ENCODE data around the gene POFUT2.

The POFUT2 gene

DNA sequence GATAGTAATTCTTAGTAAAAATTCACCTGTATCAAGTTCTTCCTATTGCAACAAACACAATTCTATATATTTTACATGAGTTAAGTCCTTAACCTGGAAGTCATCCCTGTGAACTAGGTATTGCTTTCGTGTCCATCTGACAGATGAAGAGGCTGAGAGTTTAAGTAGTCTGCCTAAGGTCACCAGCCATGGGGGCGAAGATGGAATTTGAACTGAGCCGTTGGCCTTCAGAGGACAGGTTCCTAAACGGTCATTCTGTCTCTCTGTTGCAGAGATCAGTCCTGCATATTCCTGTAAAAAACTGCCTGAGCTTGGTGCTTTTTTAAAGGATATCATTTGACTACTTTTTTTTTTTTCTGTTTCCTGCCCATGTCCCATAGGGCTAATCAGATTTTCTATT lies 10.2 kb upstream of the POFUT2 start:
- no peak for DNase-seq (ENCODE audit: low read depth in 3 of 3)

DNA sequence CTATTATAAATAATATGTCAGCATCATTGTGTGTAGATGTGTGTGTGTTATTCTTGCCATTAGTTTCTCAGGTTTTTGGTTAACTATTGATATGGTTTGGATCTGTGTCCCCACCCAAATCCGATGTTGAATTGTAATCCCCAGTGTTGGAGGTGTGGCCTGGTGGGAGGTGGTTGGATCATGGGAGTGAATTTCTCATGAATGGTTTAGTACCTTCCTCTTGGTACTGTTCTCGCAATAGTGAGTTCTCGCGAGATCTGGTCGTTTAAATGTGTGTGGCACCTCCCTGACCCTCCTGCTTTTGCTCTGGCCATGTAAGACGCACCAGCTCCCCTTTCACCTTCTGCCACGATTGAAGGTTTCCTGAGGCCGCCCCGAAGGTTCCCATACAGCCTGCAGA lies 9.6 kb upstream of the POFUT2 start:
- DNase-seq (ENCODE audit: low read depth in 3 of 3) = no peak

DNA sequence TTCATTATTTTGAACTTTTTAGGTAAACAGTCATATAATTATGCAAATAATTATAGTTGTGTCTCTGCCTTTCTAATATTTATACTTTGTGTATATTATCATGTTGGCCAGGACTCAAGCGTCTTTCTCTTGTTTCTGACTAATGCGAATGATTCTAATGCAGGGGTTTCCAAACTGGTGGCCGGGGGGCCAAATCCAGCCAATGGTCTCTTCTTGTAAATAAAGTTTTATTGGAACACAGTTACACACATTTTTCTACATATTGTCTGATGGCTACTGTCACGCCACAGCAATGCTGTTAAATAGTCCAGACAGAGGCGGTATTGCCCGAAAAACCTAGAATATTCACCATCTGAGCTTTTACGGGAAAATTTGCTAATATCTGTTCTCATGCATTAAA lies 8.9 kb upstream of the POFUT2 start:
- DNase-seq (ENCODE audit: low read depth in 3 of 3) = no peak

DNA sequence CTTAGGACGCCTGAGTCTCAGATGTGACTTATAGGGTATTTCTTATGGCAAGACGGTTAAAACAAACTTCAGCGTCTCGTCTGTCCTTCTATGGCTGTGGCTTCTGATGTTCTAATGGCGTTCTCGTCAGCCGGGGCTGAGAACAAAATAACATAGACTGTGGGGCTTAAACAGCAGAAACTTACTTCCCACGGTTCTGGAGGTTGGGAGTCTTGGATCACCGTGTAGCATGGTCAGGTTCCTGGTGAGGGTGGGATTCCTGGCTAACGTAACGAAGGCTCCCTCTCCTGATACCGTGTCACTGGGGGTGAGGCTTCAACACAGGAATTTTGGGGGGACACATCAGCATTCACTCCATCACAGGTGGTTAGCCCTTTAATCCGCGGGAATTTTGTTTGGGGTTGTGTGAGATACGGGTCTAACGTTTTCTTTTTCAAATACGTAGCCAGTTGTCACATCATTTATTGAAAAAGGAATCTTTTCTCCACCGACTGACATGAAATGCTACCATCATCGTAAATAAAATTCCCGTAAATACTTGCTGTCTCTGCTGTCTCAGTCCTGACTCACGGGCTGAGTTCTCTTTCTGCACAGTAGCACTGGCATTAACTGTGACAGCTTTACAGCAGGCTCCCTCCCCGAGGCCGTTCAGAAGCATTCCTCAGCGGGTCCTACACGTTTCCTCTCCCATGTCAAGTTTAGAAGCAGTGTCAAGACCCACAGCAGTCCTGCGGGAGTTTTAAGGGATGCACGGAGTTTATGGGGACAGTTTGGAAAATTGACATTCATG lies 8.1 kb upstream of the POFUT2 start:
- DNase-seq (ENCODE audit: low read depth in 3 of 3) = no peak

DNA sequence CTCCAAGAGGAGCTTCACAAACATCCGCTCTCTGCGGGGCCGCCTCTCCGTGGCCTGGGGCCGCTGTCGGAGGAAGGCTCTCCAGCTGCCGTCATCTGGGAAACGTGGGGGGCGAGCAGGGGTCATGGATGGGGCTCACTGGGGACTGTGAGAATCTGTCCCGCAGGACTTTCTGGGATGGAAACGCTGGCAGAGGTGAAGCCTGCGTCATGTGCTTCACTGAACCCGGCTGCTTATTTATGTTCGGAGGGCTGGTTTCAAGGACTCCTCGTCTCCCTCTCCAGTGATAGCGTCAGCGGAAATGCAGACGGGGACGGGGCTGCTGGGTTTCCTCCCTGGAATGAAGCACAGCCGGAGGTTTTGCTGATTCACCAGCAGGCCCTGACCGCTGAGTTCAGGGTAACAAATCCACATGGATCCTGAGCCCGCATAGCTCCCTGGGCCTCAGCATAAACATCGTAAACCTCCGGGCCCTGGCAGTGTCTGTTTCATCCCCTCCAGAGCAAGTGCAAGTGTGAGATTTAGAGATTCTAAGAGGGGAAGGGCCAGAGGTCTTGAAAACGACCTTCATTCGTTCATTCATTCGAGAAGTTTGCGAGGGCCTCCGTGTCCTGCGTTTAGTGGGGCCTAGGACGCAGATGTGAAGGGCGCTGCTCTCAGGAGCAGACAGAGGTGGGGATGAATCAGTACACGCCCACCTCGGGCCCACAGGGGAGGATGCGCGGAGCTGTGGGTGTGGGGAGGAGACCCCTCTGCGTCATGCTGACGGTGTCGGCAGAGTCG lies 7.0 kb upstream of the POFUT2 start:
- DNase-seq (ENCODE audit: low read depth in 3 of 3) = no peak

DNA sequence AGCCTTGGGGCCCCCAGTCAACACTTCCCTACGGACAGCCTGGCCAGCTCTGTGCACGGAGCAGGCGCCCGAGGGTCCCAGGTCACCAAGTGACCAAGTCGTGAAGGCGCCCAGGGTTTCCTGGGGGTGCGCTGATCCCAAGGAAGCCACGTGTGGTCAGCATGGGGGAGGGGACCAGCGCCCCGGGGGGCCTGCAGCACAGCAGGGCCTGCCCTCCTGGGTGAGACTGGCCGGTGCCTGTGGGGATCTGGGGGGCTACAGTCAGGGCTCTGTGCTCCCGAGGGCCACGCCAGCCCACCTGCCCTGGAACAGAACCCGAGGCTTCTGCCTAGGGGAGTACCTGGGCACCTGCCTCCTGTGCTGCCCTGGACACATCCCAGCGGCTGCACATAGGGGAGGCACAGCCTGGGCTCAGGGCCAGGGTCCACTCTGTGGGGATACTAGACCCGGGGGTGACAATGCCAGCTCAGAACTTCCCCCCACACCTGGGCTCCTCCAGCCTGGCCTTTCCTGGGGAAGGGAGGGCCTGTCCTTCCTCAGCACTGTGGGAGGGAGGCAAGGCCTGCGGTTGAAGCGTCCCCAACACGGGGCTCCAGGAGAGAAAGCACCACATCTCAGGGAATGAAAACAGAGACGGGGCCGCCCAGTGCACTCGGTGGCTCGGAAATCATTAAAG lies 6.2 kb upstream of the POFUT2 start:
- DNase-seq (ENCODE audit: low read depth in 3 of 3) = no peak

DNA sequence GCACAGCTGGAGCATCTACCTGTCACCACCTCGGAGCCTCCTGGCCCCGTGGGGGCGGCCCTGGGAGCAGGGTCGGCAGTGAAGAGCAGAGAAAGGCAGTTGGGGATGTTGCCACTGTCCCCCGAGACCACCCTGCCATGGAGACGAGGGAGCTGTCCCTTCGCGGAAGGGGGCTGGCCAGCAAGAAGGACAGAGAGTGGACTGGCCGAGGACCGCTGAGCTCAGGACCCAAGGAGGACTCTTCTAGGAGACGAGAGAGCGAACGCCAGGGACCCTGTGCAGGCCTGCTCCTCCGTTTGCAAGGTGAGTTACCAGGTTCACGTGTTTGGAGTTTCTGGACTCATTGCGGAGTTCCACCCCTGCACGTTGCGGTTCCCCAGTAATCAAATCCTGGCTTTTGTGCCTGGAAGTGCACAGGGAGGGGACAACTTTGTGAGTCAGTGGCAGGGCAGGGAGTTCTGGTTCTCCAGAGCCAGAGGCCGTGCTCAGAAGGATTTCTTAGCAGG lies 5.6 kb upstream of the POFUT2 start:
- DNase-seq (ENCODE audit: low read depth in 3 of 3) = no peak

DNA sequence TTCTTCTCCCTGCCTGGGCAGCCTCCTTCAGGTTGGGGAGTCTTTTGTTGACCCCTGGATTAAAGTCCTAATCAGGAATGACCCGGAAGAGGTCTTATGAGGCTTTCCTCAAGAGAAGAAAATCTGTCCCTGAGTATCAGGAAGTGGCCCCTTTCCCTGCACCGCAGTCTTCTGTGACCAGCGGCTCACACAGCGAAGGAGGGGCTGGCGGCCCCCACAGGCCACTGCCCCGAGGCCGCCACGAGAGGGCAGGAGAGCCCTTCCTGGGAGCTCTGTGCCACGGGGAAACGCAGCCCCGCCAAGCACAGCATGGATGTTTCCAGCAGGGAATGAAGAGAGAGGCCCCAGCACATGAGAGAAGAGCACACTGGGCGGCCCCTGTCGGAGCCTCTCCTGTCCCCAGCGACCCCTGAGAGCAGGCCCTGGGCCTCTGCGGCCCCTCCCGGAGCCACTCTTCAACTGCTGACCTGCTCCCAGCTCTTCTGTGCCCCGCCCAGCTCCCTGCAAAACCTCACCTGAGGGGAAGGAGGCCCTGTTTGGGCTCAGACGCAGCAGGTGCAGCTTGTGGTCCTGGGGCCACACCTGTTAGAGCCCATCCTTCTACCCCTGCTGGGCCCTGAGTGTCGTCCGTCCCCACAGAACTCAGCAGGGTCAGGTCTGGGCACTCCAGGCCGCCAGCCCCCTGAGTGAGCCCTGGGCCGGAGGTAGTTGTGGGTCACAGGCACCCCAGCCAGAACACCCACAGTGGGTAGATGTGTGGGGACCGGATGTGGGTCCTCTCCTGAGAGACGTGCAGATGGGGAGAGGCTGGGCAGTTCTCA lies 4.9 kb upstream of the POFUT2 start:
- DNase-seq (ENCODE audit: low read depth in 3 of 3) = peak; percentile 46 to 57 (median 53)

DNA sequence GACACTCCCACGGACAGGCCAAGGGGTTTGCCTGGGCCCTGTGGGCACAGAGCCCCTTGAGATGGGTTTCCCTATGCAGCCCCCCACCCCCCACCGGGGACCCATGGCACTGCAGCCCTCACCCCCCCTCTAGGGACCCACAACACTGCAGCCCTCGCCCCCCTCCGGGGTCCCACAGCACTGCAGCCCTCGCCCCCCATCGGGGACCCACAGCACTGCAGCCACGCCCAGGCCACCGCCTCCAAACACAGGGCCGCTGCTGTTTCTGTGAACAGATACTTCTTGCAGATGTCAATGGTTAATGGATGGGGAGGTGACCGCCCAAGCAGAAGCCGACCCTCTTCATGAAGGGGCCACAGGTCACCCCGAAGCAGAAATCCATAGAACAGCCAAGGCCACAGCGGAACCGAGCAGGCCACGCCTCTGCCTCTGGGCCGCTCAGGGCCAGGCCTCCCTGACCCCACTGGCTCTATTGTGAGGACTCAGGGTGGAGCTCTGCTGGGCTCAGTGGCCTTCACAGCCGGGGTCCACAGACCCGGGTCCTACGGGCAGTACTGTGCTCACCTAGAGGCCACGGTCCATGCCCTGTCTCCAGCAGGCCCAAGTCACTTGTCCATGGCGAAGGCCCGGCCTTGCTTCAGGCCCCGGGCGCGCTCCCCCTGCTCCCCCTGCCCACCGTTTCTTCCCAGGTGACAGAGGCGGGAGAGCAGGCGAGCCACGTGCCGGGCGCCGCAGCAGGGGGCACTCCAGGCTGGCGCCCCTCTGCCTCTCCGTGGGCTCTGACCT lies 4.1 kb upstream of the POFUT2 start:
- no peak for DNase-seq (ENCODE audit: low read depth in 3 of 3)

DNA sequence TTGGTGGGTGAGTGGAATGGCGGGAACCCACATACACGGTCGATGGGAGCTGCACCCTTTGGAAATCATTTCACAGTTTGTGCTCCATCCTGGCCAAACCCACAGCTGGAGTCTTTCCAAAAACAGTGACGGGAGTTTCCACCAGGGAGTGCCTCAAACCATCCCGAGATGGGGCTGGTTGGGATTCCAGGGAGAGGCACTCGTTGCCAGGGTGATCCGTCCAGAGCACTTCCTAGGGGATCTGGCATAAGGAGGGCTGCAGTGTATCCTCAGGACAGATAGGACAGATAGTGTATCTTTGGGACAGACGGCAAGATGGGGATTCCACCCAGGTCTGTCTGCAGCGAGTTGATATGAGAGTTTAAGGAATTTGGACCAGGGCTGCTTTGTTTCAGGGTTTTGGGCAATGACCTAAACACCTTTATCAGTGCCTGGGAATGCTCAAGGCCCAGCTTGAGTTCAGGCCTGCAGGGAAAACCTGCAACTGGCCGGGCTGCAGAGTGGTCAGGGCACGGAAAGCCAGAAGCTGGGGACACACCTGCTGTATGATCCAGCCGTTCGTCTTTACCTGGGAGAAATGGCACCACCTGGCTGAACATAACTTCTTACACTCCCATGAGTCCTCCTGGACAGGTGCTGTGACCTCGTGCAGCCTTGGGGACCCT lies 3.4 kb upstream of the POFUT2 start:
- DNase-seq (ENCODE audit: low read depth in 3 of 3) = no peak

DNA sequence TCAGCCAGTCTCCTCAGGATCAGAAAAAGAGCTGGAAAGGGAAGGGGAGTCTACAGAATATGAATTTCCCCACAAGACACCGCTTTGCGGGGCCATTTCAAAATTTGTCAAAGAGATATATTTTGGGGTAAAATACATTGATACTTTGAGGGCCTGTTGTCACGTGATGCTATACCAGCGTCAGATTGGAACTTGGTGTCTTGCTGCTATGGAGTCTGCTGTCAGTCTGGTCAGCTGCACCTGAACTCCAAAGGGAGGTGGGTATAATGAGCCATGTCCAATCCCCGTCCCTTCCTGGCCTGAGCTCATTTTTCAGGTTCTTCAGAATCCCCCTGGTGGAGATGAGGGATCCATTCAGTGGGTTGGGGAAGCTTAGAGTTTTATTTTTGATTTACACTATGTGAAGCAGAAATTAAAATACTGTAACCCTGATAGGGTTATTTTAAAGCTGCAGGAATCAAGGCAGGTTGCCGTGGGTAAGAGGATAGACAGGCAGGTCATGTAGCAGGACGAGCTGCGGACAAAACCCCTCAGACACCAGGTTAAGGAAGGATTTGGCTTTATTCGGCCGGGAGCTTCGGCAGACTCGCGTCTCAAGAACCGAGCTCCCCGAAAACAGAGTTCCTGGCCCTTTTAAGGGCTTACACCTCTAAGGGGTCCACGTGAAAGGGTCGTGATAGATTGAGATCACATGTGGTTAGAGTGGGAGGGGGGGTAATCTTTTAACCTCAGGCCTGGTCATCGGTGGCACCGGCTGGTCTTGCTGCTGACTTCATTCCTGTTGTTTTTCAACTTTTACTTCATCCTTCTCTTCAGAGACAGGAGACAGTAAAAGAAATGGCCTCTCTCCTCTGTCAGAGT lies 2.2 kb upstream of the POFUT2 start:
- DNase-seq (ENCODE audit: low read depth in 3 of 3) = no peak

DNA sequence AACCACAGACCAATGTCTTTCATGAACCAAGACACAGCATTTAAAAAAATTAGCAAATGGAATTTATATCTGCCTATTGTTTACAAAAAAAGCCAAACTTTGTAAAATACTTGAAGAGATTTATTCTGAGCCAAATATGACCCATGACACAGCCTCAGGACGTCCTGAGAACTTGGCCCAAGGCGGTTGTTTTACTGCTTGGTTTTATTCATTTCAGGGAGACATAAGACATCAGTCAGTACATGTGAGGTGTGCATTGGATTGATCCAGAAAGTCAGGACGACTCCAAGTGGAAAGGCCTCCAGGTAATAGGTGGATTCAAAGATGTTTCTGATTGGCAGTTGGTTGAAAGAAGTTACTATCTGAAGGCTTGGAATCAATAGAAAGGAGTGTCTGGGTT lies 1.4 kb upstream of the POFUT2 start:
- DNase-seq (ENCODE audit: low read depth in 3 of 3) = no peak

DNA sequence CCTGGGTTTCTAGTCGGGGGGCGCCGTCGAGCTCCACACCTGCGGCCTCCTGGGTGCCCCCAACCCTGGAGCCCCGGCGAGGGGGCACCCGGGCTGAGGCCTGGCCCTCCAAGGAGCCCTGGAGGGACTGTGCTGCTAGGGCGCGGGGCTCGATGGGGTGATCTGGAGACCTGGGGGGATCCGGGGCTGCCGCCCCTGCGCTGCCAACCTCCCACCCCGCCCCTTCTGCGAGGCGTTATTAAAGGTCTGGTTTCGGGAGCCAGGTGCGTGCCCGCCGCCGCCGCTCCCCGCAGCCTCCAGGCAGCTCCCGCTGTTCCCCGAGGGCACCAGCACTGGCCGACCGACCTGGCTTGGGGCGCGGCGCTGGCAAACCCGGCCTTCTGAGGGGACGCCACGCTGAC lies 746 bp upstream of the POFUT2 start:
- no peak for DNase-seq (ENCODE audit: low read depth in 3 of 3)

DNA sequence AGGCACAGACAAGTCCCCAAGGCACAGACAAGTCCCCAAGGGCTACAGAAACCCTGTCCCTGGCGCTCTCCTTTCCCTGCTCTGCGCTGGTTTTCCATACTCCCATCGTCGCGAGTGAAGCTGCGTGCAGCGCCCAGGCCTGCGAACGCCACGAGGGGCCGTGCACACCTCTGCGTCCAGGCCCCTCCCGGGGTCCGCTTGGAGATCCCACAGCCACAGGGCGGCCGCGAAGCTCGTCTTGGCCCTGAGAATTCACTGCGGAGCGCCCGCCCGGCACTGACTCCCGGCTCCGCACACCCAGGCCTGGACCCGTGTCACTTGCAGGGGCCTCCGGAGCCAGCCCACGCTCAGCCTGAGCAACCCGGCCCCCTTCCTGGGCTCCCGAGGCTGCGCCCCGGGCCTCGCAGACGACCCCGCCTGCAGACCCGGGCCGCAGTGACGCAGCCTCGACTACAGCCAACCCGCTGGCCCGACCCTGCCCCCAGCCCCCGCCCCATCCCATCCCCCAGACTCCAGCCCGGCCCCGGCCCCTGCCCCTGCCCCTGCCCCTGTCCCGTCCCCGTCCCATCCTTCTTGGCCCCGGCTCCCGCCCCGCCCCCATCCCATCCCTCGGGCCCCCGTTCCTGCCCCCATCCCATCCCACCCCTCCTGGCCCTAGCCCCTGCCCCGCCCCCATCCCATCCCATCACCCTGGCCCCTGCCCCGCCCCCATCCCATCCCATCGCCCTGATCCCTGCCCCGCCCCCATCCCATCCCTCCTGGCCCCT lies 841 bp downstream of the POFUT2 start:
- no peak for DNase-seq (ENCODE audit: low read depth in 3 of 3)

DNA sequence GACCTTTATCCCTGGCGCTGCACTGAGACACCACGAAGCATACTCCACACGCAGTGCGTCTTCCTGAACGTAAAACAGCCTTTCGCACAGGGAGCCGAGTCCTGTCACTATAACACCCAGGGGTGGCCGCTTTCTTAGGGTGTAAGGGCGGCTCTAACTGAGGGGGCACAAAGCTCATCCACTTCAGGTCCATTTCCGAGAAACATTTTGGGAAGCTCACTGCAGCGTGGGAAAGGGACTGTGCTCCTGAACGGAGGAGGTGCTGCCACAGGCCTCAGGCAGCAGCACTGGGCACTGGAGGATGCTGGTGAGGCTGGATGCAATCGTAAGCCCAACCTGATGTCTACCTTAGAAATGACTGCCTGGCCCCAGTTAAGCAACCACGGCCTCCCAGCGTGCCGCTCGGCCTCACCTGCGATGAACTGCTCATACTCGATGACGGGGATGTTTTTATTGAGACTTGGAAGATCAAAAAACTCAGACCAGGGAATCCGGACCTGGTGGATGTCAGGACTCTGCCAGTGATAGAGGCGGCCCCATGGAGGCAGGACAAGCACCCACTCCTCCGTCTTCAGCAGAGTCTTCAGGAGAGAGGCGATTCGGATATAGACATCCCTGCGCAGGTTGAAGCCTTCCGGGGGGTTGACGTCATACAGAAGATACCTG lies 2.3 kb downstream of the POFUT2 start:
- DNase-seq (ENCODE audit: low read depth in 3 of 3) = no peak

DNA sequence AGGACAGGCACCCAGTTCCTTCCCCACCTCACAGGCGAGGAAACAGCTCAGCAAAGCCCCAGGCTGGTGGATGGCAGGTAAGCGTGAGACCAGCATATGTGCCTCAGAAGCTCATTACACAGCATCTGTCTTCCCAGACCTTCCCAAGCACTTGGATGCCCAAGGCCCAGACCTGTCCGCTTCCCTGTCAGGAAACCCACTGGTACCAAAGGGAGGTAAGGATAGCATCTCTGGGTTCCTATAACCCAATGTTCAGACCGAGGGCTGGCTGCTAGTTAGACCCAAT lies 3.3 kb downstream of the POFUT2 start:
- no peak for DNase-seq (ENCODE audit: low read depth in 3 of 3)

DNA sequence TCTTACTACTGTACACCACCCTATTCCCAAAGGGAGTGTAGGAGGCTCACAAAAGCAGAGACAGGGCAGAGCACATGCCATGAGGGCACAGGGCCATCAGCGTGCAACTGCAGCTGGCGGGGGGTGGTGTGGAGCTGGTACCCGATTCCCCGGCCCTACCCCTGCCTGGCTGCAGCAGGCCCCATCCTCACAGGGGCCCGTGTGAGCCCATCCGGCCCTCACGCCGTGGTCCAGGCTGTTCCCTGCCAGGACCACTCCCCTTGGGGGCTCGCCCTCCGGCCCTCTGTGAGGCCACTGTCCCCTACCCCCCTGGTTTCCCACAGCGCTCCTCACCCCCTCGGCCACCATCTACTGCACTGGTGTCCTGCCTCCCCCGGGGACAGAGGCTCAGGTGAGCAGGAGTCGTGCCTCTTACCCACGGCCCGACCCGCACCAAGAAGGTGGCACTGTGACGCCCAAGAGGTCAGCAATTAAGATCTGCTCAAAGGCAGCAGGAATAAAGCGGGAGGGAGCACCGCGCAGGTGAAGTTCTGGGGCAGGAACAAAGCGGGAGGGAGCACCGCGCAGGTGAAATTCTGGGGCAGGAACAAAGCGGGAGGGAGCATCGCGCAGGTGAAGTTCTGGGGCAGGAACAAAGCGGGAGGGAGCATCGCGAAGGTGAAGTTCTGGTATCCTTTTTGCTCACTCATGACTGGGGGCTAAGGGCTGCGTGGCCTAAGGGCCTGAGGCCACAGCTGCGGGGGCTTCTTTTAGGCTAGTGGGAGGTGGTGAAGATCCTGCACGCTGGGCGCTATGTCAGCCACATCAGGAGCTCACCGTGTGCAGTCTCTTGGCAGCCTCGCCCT lies 3.9 kb downstream of the POFUT2 start:
- DNase-seq (ENCODE audit: low read depth in 3 of 3) = no peak

All from stimulated activated CD4-positive, alpha-beta T cell treated with anti-CD3 and anti-CD28 coated beads, TNF-alpha, amount 100 ng/mL, for 4 hours (primary cell).